A549 (cell line): ENCODE results near the gene GSAP. TPM values are rescaled to one million over a fixed set of nuclear protein-coding genes. Genes with fewer than 3 reads are reported as not detected.

Experiments
- ATAC-seq, 2 experiments: fragments of 200-7000 bp in 1 of 2; fragments of >200 bp in 1 of 2; cut with Nextera tagmentation in 1 of 2; cut with Tn5 transposase in 1 of 2; 3 replicates each; pipeline versions ENCODE4 v1.8.0 to v1.9.1; 2018 to 2020; ENCODE audit warnings: mild to moderate bottlenecking in 1 of 2, moderate library complexity in 1 of 2
- CTCF ChIA-PET: fragments of 300-600 bp; sonication (Branson Sonifier 250); formaldehyde crosslinking; extraction: SDS; loops from one replicate; lab custom pipeline; 2021; ENCODE audit warnings: antibody characterized with exemption, inconsistent platforms; lab: Yijun Ruan, JAX
- POLR2A ChIA-PET: fragments of 350-600 bp; formaldehyde crosslinking; extraction: SDS; loops from one replicate; lab custom pipeline; 2021; ENCODE audit warnings: antibody characterized with exemption, inconsistent platforms; lab: Yijun Ruan, JAX
- DNase-seq, 2 experiments: peaks; one replicate each; pipeline versions ENCODE4 v3.0.0 to v3.0.0-alpha.2; 2011 to 2016; ENCODE audit warnings: low read depth in 1 of 2, low spot score in 1 of 2
- FAIRE-seq: peaks from 2 replicates; lab custom pipeline; 2011; peaks lifted over from hg19 to GRCh38; lab: Jason Lieb, UNC
- H3K27ac ChIP-seq, 2 experiments: fragments of >200 bp; sonication (Bioruptor Twin); formaldehyde crosslinking; 3 replicates each; pipeline ENCODE4 v1.5.1; 2016 to 2017
- H3K4me1 ChIP-seq: fragments of >200 bp; sonication (Bioruptor Twin); formaldehyde crosslinking; 3 replicates; pipeline ENCODE4 v1.6.1; 2016
- H3K4me2 ChIP-seq: fragments of >200 bp; sonication (Bioruptor Twin); formaldehyde crosslinking; 3 replicates; pipeline ENCODE4 v1.6.1; 2016
- H3K4me3 ChIP-seq: fragments of >200 bp; sonication (Bioruptor Twin); formaldehyde crosslinking; 3 replicates; pipeline ENCODE4 v1.5.1; 2016
- H3K9me3 ChIP-seq: fragments of >200 bp; sonication (Bioruptor Twin); formaldehyde crosslinking; 3 replicates; pipeline ENCODE4 v1.6.1; 2016
- CBX8 ChIP-seq: fragments of 200-600 bp; sonication (generic); IDR thresholded peaks from 2 replicates; pipeline ENCODE4 v1.6.1; 2016
- CEBPB ChIP-seq, 2 experiments: fragments of >200 bp in 1 of 2; sonication (Bioruptor Twin) in 1 of 2; formaldehyde crosslinking in 1 of 2; IDR thresholded peaks; 2 replicates each; pipeline ENCODE4 v1.6.1; 2012 to 2016
- CHD2 ChIP-seq: fragments of 150-350 bp; IDR thresholded peaks from 2 replicates; pipeline ENCODE4 v1.6.1; 2014; ENCODE audit warnings: low read length; ENCODE audit not compliant: partially characterized antibody
- CHD4 ChIP-seq: fragments of 200-600 bp; sonication (generic); IDR thresholded peaks from 2 replicates; pipeline ENCODE4 v1.6.1; 2016; ENCODE audit warnings: antibody characterized with exemption, mild to moderate bottlenecking, borderline replicate concordance
- EHMT2 ChIP-seq: fragments of 200-600 bp; sonication (generic); IDR thresholded peaks from 2 replicates; pipeline ENCODE4 v1.6.1; 2016; ENCODE audit warnings: antibody characterized with exemption, low read depth, mild to moderate bottlenecking, moderate library complexity
- EP300 ChIP-seq, 2 experiments: fragments of >200 bp; sonication (Bioruptor Twin); formaldehyde crosslinking; IDR thresholded peaks; 2 replicates in 1 of 2; 3 replicates in 1 of 2; pipeline ENCODE4 v1.6.1; 2016 to 2017
- ESRRA ChIP-seq: fragments of 150-350 bp; IDR thresholded peaks from 2 replicates; pipeline ENCODE4 v1.6.1; 2014; ENCODE audit warnings: mild to moderate bottlenecking, low read length, borderline replicate concordance
- FOSB ChIP-seq: fragments of 250-450 bp; sonication (Bioruptor Pico); IDR thresholded peaks from 2 replicates; pipeline ENCODE4 v1.5.0; 2020; ENCODE audit warnings: mild to moderate bottlenecking, moderate library complexity
- FOSL2 ChIP-seq, 2 experiments: fragments of 450-650 bp in 1 of 2; fragments of >200 bp in 1 of 2; sonication (Bioruptor Twin) in 1 of 2; formaldehyde crosslinking; IDR thresholded peaks; 2 replicates each; pipeline versions ENCODE4 v1.5.0 to v1.6.1; 2016 to 2020; ENCODE audit warnings: mild to moderate bottlenecking in 1 of 2, moderate library complexity in 1 of 2
- GATA3 ChIP-seq: IDR thresholded peaks from 2 replicates; pipeline ENCODE4 v1.6.1; 2012; ENCODE audit warnings: borderline replicate concordance
- JUNB ChIP-seq: fragments of >200 bp; sonication (Bioruptor Twin); formaldehyde crosslinking; IDR thresholded peaks from 2 replicates; pipeline ENCODE4 v1.6.1; 2016
- KDM1A ChIP-seq: fragments of 200-600 bp; sonication (generic); IDR thresholded peaks from 2 replicates; pipeline ENCODE4 v1.6.1; 2016; ENCODE audit warnings: low read depth, mild to moderate bottlenecking
- KDM5A ChIP-seq: fragments of 200-600 bp; sonication (generic); IDR thresholded peaks from 2 replicates; pipeline ENCODE4 v1.6.1; 2016; ENCODE audit warnings: antibody characterized with exemption, mild to moderate bottlenecking
- MAZ ChIP-seq: fragments of 150-350 bp; IDR thresholded peaks from 2 replicates; pipeline ENCODE4 v1.6.1; 2014; ENCODE audit warnings: antibody characterized with exemption, low read depth, low read length, borderline replicate concordance
- MYC ChIP-seq: IDR thresholded peaks from 2 replicates; pipeline ENCODE4 v1.6.1; 2012; ENCODE audit warnings: mild to moderate bottlenecking, inconsistent platforms, low read length, improper control_type of control experiment, borderline replicate concordance
- NFE2L2 ChIP-seq: fragments of 150-350 bp; conservative IDR thresholded peaks from 2 replicates; pipeline ENCODE4 v1.6.1; 2014; ENCODE audit warnings: low read length
- NPAS2 ChIP-seq: fragments of 250-450 bp; sonication (Bioruptor Pico); IDR thresholded peaks from 2 replicates; pipeline ENCODE4 v1.8.0; 2022; ENCODE audit warnings: mild to moderate bottlenecking, moderate library complexity, borderline replicate concordance
- PHF8 ChIP-seq: fragments of 200-600 bp; sonication (generic); IDR thresholded peaks from 2 replicates; pipeline ENCODE4 v1.6.1; 2016; ENCODE audit warnings: low read depth, mild to moderate bottlenecking, antibody characterized with exemption, moderate library complexity, borderline replicate concordance
- RAD21 ChIP-seq, 2 experiments: fragments of >200 bp in 1 of 2; sonication (Bioruptor Twin) in 1 of 2; formaldehyde crosslinking in 1 of 2; IDR thresholded peaks in 1 of 2; conservative IDR thresholded peaks in 1 of 2; 2 replicates in 1 of 2; 3 replicates in 1 of 2; pipeline ENCODE4 v1.6.1; 2012 to 2018; ENCODE audit warnings: inconsistent platforms in 1 of 2
- RCOR1 ChIP-seq: fragments of 150-350 bp; IDR thresholded peaks from 2 replicates; pipeline ENCODE4 v1.6.1; 2014; ENCODE audit warnings: antibody characterized with exemption, low read length, low read depth
- RFX5 ChIP-seq: fragments of 450-650 bp; IDR thresholded peaks from 2 replicates; pipeline ENCODE4 v1.7.1; 2014; ENCODE audit warnings: antibody characterized with exemption, mild to moderate bottlenecking, moderate library complexity
- RNF2 ChIP-seq: fragments of 200-600 bp; sonication (generic); IDR thresholded peaks from 2 replicates; pipeline ENCODE4 v1.6.1; 2016; ENCODE audit warnings: low read depth, mild to moderate bottlenecking, antibody characterized with exemption, moderate library complexity, borderline replicate concordance
- SMC3 ChIP-seq: fragments of >200 bp; sonication (Bioruptor Twin); formaldehyde crosslinking; IDR thresholded peaks from 3 replicates; pipeline ENCODE4 v1.6.1; 2018; ENCODE audit warnings: inconsistent platforms
- TFCP2L1 ChIP-seq: fragments of 250-450 bp; sonication (Bioruptor Pico); IDR thresholded peaks from 2 replicates; pipeline ENCODE4 v1.5.0; 2021; ENCODE audit warnings: mild to moderate bottlenecking
- ZFP36 ChIP-seq: fragments of 450-650 bp; IDR thresholded peaks from 2 replicates; pipeline ENCODE4 v1.6.1; 2014; ENCODE audit warnings: borderline replicate concordance; ENCODE audit not compliant: partially characterized antibody
- ZNF302 ChIP-seq: fragments of 250-450 bp; sonication (Bioruptor Pico); IDR thresholded peaks from 2 replicates; pipeline ENCODE4 v1.9.0; 2021; ENCODE audit warnings: inconsistent platforms, mild to moderate bottlenecking, moderate library complexity
- WGBS: methylation state at CpG from one replicate; pipeline ENCODE4 v1.1.6; 2017; ENCODE audit errors: missing lambda C conversion rate; 5-methylcytosine and 5-hydroxymethylcytosine counted together
- polyA plus RNA-seq, 4 experiments: library from polyadenylated mRNA; depleted of rRNA in 3 of 4; stranded (reverse); fragments of >200 nt; fragmentation: RNase III in 1 of 4; extraction: RNeasy Plus Mini Kit Qiagen cat#74134 plus additional on column Dnase treatment in 1 of 4; gene quantifications; 2 replicates in 3 of 4; 3 replicates in 1 of 4; pipeline ENCODE4 v1.2.3, GENCODE V29; 2011 to 2017
- TF ChIP-seq, protein P1 (sequence below): fragments of 250-450 bp; sonication (Bioruptor Pico); IDR thresholded peaks from 2 replicates; pipeline ENCODE4 v1.5.0; 2020; ENCODE audit warnings: low read depth, mild to moderate bottlenecking, moderate library complexity
- TF ChIP-seq, protein P2 (sequence below): IDR thresholded peaks from 2 replicates; pipeline ENCODE4 v1.6.1; 2012
- TF ChIP-seq, protein P3 (sequence below): fragments of >200 bp; sonication (Bioruptor Twin); formaldehyde crosslinking; IDR thresholded peaks from 2 replicates; pipeline ENCODE4 v1.6.1; 2016

Gene GSAP
- polyA plus RNA-seq, 2 of the 4 experiments (the other 2 are of a cell fraction) = 4.1 to 18.6 TPM

DNA sequence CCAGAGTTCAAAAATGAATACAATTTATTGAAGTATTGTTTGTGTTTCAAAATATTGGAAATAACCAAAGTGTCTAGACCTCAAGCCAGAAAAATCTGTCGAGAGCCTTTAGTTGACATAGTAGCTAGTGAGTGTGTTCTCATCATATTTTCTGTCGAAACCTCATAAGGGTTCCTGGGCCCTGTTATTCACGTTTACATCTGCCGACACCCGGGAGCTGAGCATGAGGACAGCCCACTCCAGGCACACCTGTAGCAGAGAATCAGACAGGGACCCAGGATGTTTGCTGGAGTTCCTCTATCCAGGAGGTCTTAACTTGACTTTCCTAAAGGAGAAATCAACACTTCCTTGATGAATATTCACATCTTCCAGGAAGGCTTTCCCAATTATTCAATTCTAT lies 144.4 kb downstream of the GSAP start:
- H3K9me3 ChIP-seq = no peaks in the 10 kb centered on the region
- 86% methylated on average over 5 of the region's 5 CpGs for WGBS
- no peaks in the 10 kb centered on the region; the same call in 2 of the 3 replicates for H3K4me1 ChIP-seq
- no peak overlapping the region for H3K4me3 ChIP-seq
- POLR2A ChIA-PET = no interaction called here
- ATAC-seq = no peak
- H3K4me2 ChIP-seq = no peak overlapping the region
- H3K27ac ChIP-seq = no peak overlapping the region
- no peak for FAIRE-seq
- CTCF ChIA-PET = interaction anchor here (2.5 kb wide), 1 partner anchor 24 kb away, joined by 9 read pairs; no protein-coding TSS in a partner anchor
- no peak for DNase-seq
- no peak for TF ChIP-seq MYC
- TF ChIP-seq CHD2 = no peak

DNA sequence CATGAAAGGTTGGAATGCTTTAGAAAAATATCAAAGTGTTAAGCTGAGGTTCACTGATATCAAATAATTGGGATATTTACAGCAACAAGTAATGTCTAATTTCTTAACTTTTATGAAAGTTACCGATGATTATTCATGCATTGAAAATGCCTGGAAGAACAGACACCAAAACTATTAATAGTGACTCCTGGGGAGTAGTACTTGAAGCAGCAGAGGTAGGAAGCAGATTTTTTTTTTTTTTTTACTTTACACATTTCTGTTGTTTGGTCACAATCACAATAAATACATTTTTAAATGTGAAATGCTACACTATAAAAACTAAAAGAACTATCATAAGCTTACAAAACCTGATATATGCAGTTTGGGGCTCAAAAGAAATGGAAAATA lies 146.1 kb downstream of the GSAP start:
- ChIA-PET POLR2A (no interaction called here), CTCF (interaction anchor here (2.5 kb wide), 1 partner anchor 23 kb away, joined by 9 read pairs; no protein-coding TSS in a partner anchor)
- H3K9me3 ChIP-seq = no peaks in the 10 kb centered on the region
- 97% methylated on average over 1 of the region's 1 CpG for WGBS
- no peak for TF ChIP-seq CEBPB (IDR thresholded peaks at IDR 0.05)
- TF ChIP-seq ZFP36 = no peak
- no peak for TF ChIP-seq RAD21 (conservative IDR thresholded peaks at IDR 0.05 in 1 of 2, IDR thresholded peaks at IDR 0.05 in 1 of 2)
- no peak for TF ChIP-seq GATA3
- TF ChIP-seq FOSB (CRISPR knock-in tag) = no peak
- TF ChIP-seq RNF2 = no peak
- no peak for TF ChIP-seq JUNB
- no peak for TF ChIP-seq SMC3
- TF ChIP-seq KDM1A = no peak
- no peak for TF ChIP-seq MAZ
- TF ChIP-seq RCOR1 = no peak
- no peak for TF ChIP-seq FOSL2 (IDR thresholded peaks at IDR 0.05)
- no peak for TF ChIP-seq FOSL2 (CRISPR knock-in tag; IDR thresholded peaks at IDR 0.05)
- ATAC-seq = no peak
- H3K27ac ChIP-seq = no peak overlapping the region
- no peak for FAIRE-seq
- no peak for DNase-seq
- no peak overlapping the region for H3K4me3 ChIP-seq
- no peaks in the 10 kb centered on the region for H3K4me1 ChIP-seq
- H3K4me2 ChIP-seq = no peak overlapping the region

DNA sequence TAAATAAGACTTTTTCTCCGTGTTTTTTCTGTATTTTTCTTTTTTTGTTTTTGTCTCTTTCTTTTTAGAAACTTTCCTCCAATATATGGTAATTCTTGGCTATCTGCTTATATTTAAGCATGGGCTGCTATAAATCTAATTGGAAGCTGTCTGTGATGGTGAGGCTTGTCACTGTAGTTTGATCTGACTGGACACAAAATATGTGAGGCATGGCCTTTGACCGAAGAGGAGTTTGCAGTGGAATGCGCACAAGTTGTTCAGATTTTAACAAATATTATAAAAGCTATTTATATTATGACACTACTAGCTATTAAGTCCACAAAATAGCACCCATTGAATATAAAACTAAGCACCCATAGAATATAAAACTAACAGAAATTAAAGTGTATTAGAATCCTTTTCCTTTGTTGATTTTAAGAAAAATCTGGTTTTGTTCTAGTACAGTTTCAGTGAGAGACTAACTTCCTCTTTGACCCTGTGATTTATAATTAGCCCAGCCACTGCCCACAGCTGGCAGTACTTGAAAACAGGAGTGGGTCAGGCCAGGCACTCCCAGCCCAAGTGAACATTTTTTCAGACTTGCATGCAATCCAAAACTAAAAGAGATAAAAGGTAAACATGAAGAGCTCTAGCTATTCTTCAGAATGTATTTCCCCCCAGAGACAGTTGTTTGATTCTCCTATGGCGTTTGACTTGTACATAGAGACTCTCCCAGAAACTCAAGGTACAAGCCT lies 146.6 kb downstream of the GSAP start:
- CTCF ChIA-PET = interaction anchor here (1.9 to 2.5 kb wide), 2 partner anchors 22 to 23 kb away, joined by 6 to 9 read pairs; no protein-coding TSS in a partner anchor
- POLR2A ChIA-PET = no interaction called here
- no peaks in the 10 kb centered on the region for H3K9me3 ChIP-seq

DNA sequence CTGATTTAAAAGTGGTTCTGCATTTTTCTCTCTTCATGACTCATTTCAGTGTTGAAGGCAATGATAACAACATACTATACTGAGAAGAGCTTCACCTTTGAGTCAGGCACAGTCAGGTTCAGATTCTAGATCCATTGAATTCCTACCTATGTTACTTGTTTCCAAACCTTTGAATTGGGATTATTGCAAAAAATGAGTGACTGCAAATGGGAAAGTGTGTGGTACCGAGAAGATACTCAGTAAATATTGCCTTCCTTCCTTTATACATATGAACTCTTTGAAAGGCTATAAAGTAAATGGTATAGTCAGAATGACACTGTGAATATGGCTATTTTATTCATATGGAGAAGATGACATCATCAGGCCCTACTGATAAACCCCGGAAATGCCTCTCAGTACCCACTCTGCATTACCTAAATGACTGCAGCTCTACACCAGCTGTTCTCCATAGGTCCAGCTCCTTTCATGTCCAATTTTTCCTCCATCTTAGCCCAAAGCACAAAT lies 149.8 kb downstream of the GSAP start:
- H3K4me2 ChIP-seq = no peak overlapping the region
- H3K4me1 ChIP-seq = no peaks in the 10 kb centered on the region
- FAIRE-seq (no peak), ATAC-seq (no peak), DNase-seq (no peak)
- no peak overlapping the region for H3K27ac ChIP-seq
- CTCF ChIA-PET = interaction anchor here (0.9 to 1.2 kb wide), 2 partner anchors 19 to 62 kb away, joined by 3 read pairs; no protein-coding TSS in a partner anchor
- TF ChIP-seq, protein P1, sequence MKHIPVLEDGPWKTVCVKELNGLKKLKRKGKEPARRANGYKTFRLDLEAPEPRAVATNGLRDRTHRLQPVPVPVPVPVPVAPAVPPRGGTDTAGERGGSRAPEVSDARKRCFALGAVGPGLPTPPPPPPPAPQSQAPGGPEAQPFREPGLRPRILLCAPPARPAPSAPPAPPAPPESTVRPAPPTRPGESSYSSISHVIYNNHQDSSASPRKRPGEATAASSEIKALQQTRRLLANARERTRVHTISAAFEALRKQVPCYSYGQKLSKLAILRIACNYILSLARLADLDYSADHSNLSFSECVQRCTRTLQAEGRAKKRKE = no peak
- no peak for TF ChIP-seq ESRRA
- no peak for TF ChIP-seq TFCP2L1 (CRISPR knock-in tag)
- TF ChIP-seq KDM5A = no peak
- TF ChIP-seq GATA3 = no peak
- TF ChIP-seq EP300 (IDR thresholded peaks at IDR 0.05) = no peak
- no peak for TF ChIP-seq FOSL2 (IDR thresholded peaks at IDR 0.05)
- no peak for TF ChIP-seq FOSL2 (CRISPR knock-in tag; IDR thresholded peaks at IDR 0.05)
- TF ChIP-seq, protein P2, sequence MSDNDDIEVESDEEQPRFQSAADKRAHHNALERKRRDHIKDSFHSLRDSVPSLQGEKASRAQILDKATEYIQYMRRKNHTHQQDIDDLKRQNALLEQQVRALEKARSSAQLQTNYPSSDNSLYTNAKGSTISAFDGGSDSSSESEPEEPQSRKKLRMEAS = no peak
- TF ChIP-seq CHD4 = no peak
- no peak for TF ChIP-seq NPAS2 (CRISPR knock-in tag)
- TF ChIP-seq RFX5 = no peak
- TF ChIP-seq CBX8 = no peak
- TF ChIP-seq NFE2L2 = no peak
- TF ChIP-seq PHF8 = no peak
- TF ChIP-seq RCOR1 = no peak
- TF ChIP-seq, protein P3, sequence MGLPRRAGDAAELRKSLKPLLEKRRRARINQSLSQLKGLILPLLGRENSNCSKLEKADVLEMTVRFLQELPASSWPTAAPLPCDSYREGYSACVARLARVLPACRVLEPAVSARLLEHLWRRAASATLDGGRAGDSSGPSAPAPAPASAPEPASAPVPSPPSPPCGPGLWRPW = no peak
- TF ChIP-seq EHMT2 = no peak
- TF ChIP-seq, all 56 proteins: peak for 0
- no peaks in the 10 kb centered on the region for H3K9me3 ChIP-seq
- 63% methylated on average over 2 of the region's 2 CpGs for WGBS
- POLR2A ChIA-PET = no interaction called here
- H3K4me3 ChIP-seq = no peak overlapping the region

More for the DNA sequence above, 146.6 kb downstream of the GSAP start:
- TF ChIP-seq ZNF302 (CRISPR knock-in tag) = no peak
- TF ChIP-seq PHF8 = no peak
- FAIRE-seq (no peak), ATAC-seq (no peak), DNase-seq (no peak)
- Histone ChIP-seq H3K4me1 (no peaks in the 10 kb centered on the region), H3K4me3 (no peak overlapping the region), H3K27ac (no peak overlapping the region), H3K4me2 (no peak overlapping the region)
- WGBS = 66% methylated on average over 4 of the region's 4 CpGs
